Sigmoid colon (tissue), 7 donors: ENCODE data around the gene KNDC1. TPM values are rescaled to one million over a fixed set of nuclear protein-coding genes. Genes with fewer than 3 reads are reported as not detected.

Experiments
- DNase-seq: peaks from one replicate; pipeline ENCODE4 v3.0.0-alpha.2; 2019
- H3K27ac ChIP-seq, 4 donors: fragments of 200-600 bp; sonication (generic); one replicate each; pipeline ENCODE4 v1.5.1; 2016 to 2019; ENCODE audit warnings: mild to moderate bottlenecking in 1 of 4
- H3K27me3 ChIP-seq, 3 donors: fragments of 200-600 bp; sonication (generic); one replicate each; pipeline ENCODE4 v1.5.1; 2019; ENCODE audit warnings: mild to moderate bottlenecking in 1 of 3
- H3K36me3 ChIP-seq, 4 donors: fragments of 200-600 bp; sonication (generic); one replicate each; pipeline ENCODE4 v1.5.1; 2016 to 2019
- H3K4me1 ChIP-seq, 4 donors: fragments of 200-600 bp; sonication (generic); one replicate each; pipeline ENCODE4 v1.5.1; 2017 to 2019
- H3K4me3 ChIP-seq, 4 donors: fragments of 200-600 bp; sonication (generic); one replicate each; pipeline ENCODE4 v1.5.1; 2017 to 2019; ENCODE audit warnings: mild to moderate bottlenecking in 2 of 4, moderate library complexity in 1 of 4
- H3K9me3 ChIP-seq, 4 donors: fragments of 200-600 bp in 3 of 4; sonication (generic) in 3 of 4; one replicate each; pipeline versions ENCODE4 v1.5.1 to v1.6.1; 2013 to 2019
- CTCF ChIP-seq, 4 experiments: fragments of 450-650 bp in 3 of 4; fragments of 200-600 bp in 1 of 4; IDR thresholded peaks; one replicate each; pipeline ENCODE4 v1.5.1; 2016 to 2019; ENCODE audit warnings: antibody characterized with exemption in 4 of 4, mild to moderate bottlenecking in 3 of 4, moderate library complexity in 2 of 4
- EP300 ChIP-seq, 4 donors: sonication (generic); formaldehyde crosslinking; IDR thresholded peaks; one replicate each; pipeline ENCODE4 v1.6.1; 2017; ENCODE audit warnings: antibody characterized with exemption in 4 of 4
- POLR2A ChIP-seq, 2 donors: fragments of 450-650 bp; IDR thresholded peaks; one replicate each; pipeline ENCODE4 v1.6.1; 2016; ENCODE audit warnings: antibody characterized with exemption in 2 of 2, mild to moderate bottlenecking in 2 of 2, moderate library complexity in 2 of 2
- POLR2AphosphoS5 ChIP-seq, 4 donors: sonication (generic); formaldehyde crosslinking; IDR thresholded peaks; one replicate each; pipeline ENCODE4 v1.6.1; 2017; ENCODE audit warnings: antibody characterized with exemption in 4 of 4
- WGBS, 2 donors: extraction: QIAGEN DNeasy Blood & Tissue Kit; methylation state at CpG; one replicate each; pipeline ENCODE4 v1.1.7; 2013; 5-methylcytosine and 5-hydroxymethylcytosine counted together
- intact Hi-C: fragments of 100-400 bp; cut with DNase I; formaldehyde crosslinking; loops from one replicate; pipeline ENCODE4 v1.15.1; 2023
- polyA plus RNA-seq, 3 donors: library from polyadenylated mRNA; stranded (reverse); fragments of 200-250 nt; gene quantifications; one replicate each; pipeline ENCODE4 v1.2.3, GENCODE V29; 2013
- total RNA-seq, 4 donors: library from RNA; depleted of rRNA; stranded (reverse); fragments of >200 nt; gene quantifications; one replicate each; pipeline ENCODE4 v1.1.0, GENCODE V29; 2016
- donor health status: healthy with polysubstance abuse.
- donor health status: Bipolar disorder and iron deficiency.
- donor health status: healthy.

Gene KNDC1
- total and polyA plus RNA-seq, 7 donors = under 0.01 to 1.9 (median 0.26) TPM; not detected in 1

- Histone ChIP-seq H3K27me3 (peaks cover 0 to 23% (median 0%) of the 10 kb centered on the region in 3 donors), H3K36me3 (no peaks in the 10 kb centered on the region), H3K9me3 (no peaks in the 10 kb centered on the region), H3K4me1 (no peaks in the 10 kb centered on the region), H3K4me3 (no peak overlapping the region), H3K27ac (no peak overlapping the region)
- DNase-seq = no peak
- TF ChIP-seq POLR2AphosphoS5 (IDR thresholded peaks at IDR 0.05) (no peak), EP300 (IDR thresholded peaks at IDR 0.05) (no peak), POLR2A (IDR thresholded peaks at IDR 0.05) (no peak), CTCF (IDR thresholded peaks at IDR 0.05) (no peak)
- intact Hi-C loops = no loop called here
- WGBS, 2 donors = 84 to 88% methylated on average over 20 of the region's 20 CpGs
These were observed 49.6 kb downstream of the KNDC1 start for GRCh38 chr10:133209641-133210040.

- H3K27ac ChIP-seq = no peak overlapping the region
- H3K9me3 ChIP-seq = no peaks in the 10 kb centered on the region
- H3K27me3 ChIP-seq = peaks cover 0 to 18% (median 0%) of the 10 kb centered on the region in 3 donors
- intact Hi-C loops = no loop called here
- no peak overlapping the region for H3K4me3 ChIP-seq
- H3K36me3 ChIP-seq = no peaks in the 10 kb centered on the region
- no peak for DNase-seq
- no peaks in the 10 kb centered on the region for H3K4me1 ChIP-seq
- no peak for TF ChIP-seq POLR2AphosphoS5 (IDR thresholded peaks at IDR 0.05)
- no peak for TF ChIP-seq EP300 (IDR thresholded peaks at IDR 0.05)
- TF ChIP-seq POLR2A (IDR thresholded peaks at IDR 0.05) = no peak
- TF ChIP-seq CTCF (IDR thresholded peaks at IDR 0.05) = no peak
- 64 to 65% methylated on average over 27 of the region's 27 CpGs for WGBS, 2 donors
These were observed 50.5 kb downstream of the KNDC1 start for GRCh38 chr10:133210398-133211140.

GRCh38 chr10:133211141-133211830, 51.3 kb downstream of the KNDC1 start:
- 77 to 86% methylated on average over 25 of the region's 25 CpGs for WGBS, 2 donors
- intact Hi-C loops = no loop called here
- no peaks in the 10 kb centered on the region for H3K4me1 ChIP-seq
- H3K4me3 ChIP-seq = no peak overlapping the region
- no peaks in the 10 kb centered on the region for H3K36me3 ChIP-seq
- no peaks in the 10 kb centered on the region for H3K9me3 ChIP-seq
- DNase-seq = no peak
- TF ChIP-seq POLR2A (IDR thresholded peaks at IDR 0.05) (no peak), EP300 (IDR thresholded peaks at IDR 0.05) (no peak), POLR2AphosphoS5 (IDR thresholded peaks at IDR 0.05) (no peak), CTCF (IDR thresholded peaks at IDR 0.05) (no peak)
- peaks cover 0 to 18% (median 0%) of the 10 kb centered on the region in 3 donors for H3K27me3 ChIP-seq
- H3K27ac ChIP-seq = no peak overlapping the region

GRCh38 chr10:133211959-133212852, 52.2 kb downstream of the KNDC1 start:
- intact Hi-C loops = no loop called here
- Histone ChIP-seq H3K4me1 (no peaks in the 10 kb centered on the region), H3K36me3 (no peaks in the 10 kb centered on the region), H3K4me3 (no peak overlapping the region), H3K9me3 (no peaks in the 10 kb centered on the region), H3K27me3 (peaks cover 0 to 18% (median 0%) of the 10 kb centered on the region in 3 donors), H3K27ac (no peak overlapping the region)
- WGBS, 2 donors = 85 to 90% methylated on average over 34 of the region's 34 CpGs
- no peak for DNase-seq
- TF ChIP-seq CTCF (IDR thresholded peaks at IDR 0.05) (no peak), POLR2AphosphoS5 (IDR thresholded peaks at IDR 0.05) (no peak), POLR2A (IDR thresholded peaks at IDR 0.05) (no peak), EP300 (IDR thresholded peaks at IDR 0.05) (no peak)
